ENCODE measurements around the gene DYDC2. TPM values are rescaled to one million over a fixed set of nuclear protein-coding genes. Genes with fewer than 3 reads are reported as not detected.

The DYDC2 gene
- total and polyA plus RNA-seq, 2 of the 4 experiments (the other 2 are of a cell fraction), result not detected

DNA sequence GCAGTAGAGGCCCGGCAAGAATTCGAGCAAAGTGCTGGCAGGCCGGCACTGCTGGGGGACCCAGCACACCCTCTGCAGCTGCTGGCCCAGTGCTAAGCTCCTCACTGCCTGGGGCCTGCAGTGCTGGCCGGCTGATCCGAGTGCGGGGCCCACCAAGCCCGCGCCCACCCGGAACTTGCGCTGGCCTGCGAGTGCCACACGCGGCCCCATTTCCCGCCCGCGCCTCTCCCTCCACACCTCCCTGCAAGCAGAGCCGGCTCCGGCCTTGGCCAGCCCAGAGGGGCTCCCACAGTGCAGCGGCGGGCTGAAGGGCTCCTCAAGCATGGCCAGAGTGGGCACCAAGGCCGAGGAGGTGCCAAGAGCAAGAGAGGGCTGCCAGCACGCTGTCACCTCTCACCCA, 3.1 kb downstream of the DYDC2 start:
- dilution Hi-C loops (cut with HindIII; ENCODE audit: low sequenced_read_pairs, unreplicated experiment) (no loop called here), in situ Hi-C loops (cut with MboI; ENCODE audit: low sequenced_read_pairs) (no loop called here), intact Hi-C loops (cut with micrococcal nuclease) (no loop called here)
- no peak for TF ChIP-seq RCOR1 (IDR thresholded peaks at IDR 0.05; ENCODE audit: insufficient replicate concordance, low read length)
- TF ChIP-seq RFX5 (IDR thresholded peaks at IDR 0.05; ENCODE audit: low read depth, low read length), result no peak
- TF ChIP-seq POLR2A (IDR thresholded peaks at IDR 0.05; ENCODE audit: low read depth, low read length), result no peak
- TF ChIP-seq, protein P1, sequence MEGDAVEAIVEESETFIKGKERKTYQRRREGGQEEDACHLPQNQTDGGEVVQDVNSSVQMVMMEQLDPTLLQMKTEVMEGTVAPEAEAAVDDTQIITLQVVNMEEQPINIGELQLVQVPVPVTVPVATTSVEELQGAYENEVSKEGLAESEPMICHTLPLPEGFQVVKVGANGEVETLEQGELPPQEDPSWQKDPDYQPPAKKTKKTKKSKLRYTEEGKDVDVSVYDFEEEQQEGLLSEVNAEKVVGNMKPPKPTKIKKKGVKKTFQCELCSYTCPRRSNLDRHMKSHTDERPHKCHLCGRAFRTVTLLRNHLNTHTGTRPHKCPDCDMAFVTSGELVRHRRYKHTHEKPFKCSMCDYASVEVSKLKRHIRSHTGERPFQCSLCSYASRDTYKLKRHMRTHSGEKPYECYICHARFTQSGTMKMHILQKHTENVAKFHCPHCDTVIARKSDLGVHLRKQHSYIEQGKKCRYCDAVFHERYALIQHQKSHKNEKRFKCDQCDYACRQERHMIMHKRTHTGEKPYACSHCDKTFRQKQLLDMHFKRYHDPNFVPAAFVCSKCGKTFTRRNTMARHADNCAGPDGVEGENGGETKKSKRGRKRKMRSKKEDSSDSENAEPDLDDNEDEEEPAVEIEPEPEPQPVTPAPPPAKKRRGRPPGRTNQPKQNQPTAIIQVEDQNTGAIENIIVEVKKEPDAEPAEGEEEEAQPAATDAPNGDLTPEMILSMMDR (conservative IDR thresholded peaks at IDR 0.05; ENCODE audit: low read depth, low read length), result no peak
- TF ChIP-seq FOS (IDR thresholded peaks at IDR 0.05; ENCODE audit: low read depth, low read length), result no peak
- no peak for TF ChIP-seq RAD21 (IDR thresholded peaks at IDR 0.05; ENCODE audit: low read length)
- TF ChIP-seq CEBPB (IDR thresholded peaks at IDR 0.05; ENCODE audit: low read depth, low read length), result no peak
- TF ChIP-seq CHD1 (IDR thresholded peaks at IDR 0.05; ENCODE audit: low read depth, low read length), result no peak
- TF ChIP-seq MAFK (IDR thresholded peaks at IDR 0.05; ENCODE audit: low read depth, low read length), result no peak
- TF ChIP-seq, protein P2, sequence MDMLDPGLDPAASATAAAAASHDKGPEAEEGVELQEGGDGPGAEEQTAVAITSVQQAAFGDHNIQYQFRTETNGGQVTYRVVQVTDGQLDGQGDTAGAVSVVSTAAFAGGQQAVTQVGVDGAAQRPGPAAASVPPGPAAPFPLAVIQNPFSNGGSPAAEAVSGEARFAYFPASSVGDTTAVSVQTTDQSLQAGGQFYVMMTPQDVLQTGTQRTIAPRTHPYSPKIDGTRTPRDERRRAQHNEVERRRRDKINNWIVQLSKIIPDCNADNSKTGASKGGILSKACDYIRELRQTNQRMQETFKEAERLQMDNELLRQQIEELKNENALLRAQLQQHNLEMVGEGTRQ (IDR thresholded peaks at IDR 0.05; ENCODE audit: low read depth, low read length), result no peak
- no peak for TF ChIP-seq MXI1 (IDR thresholded peaks at IDR 0.05; ENCODE audit: borderline replicate concordance, low read depth, low read length)
- Histone ChIP-seq H4K5ac (ENCODE audit: low read depth, low read length) (no peak overlapping the region), H2AK9ac (replicated peaks; ENCODE audit: low read depth, low read length, poor library complexity) (no peak overlapping the region), H3K18ac (ENCODE audit: low read depth, low read length) (no peak overlapping the region), H2BK120ac (ENCODE audit: low read depth, low read length) (no peak overlapping the region), H3K4me1 (ENCODE audit: control insufficient read depth, insufficient read depth, low read length) (no peaks in the 10 kb centered on the region), H3K36me3 (ENCODE audit: control insufficient read depth, insufficient read depth, low read length) (no peaks in the 10 kb centered on the region), H2BK20ac (ENCODE audit: low read depth, low read length) (no peak overlapping the region), H4K91ac (ENCODE audit: insufficient read depth, low read depth, low read length) (no peak overlapping the region), H3K56ac (ENCODE audit: extremely low read depth, insufficient read depth, low read length) (no peak overlapping the region), H3K4me2 (ENCODE audit: low read depth, low read length) (no peak overlapping the region), H3K27me3 (ENCODE audit: control insufficient read depth, insufficient read depth, low read length) (peaks cover 15% of the 10 kb centered on the region), H3K23ac (ENCODE audit: low read depth, low read length) (no peak overlapping the region), H3K9me3 (ENCODE audit: control insufficient read depth, insufficient read depth, low read length) (no peaks in the 10 kb centered on the region), H3K4ac (ENCODE audit: low read depth, low read length) (no peak overlapping the region), H3K27ac (ENCODE audit: insufficient read depth, low read length) (no peak overlapping the region), H2BK15ac (ENCODE audit: low read depth, low read length) (no peak overlapping the region), H3K9me1 (ENCODE audit: insufficient read depth, low read length) (no peaks in the 10 kb centered on the region), H3K9ac (ENCODE audit: low read depth, low read length) (no peak overlapping the region), H4K8ac (ENCODE audit: low read depth in 2 of 2, low read length in 2 of 2) (no peak overlapping the region), H2BK5ac (ENCODE audit: low read depth, low read length, poor library complexity, severe bottlenecking) (no peak overlapping the region), H3K4me3 (ENCODE audit: insufficient read depth, low read depth, low read length) (no peak overlapping the region), H3K79me1 (ENCODE audit: low read depth in 1 of 2, low read length in 2 of 2) (no peaks in the 10 kb centered on the region), H4K20me1 (ENCODE audit: insufficient read depth, low read length) (no peaks in the 10 kb centered on the region), H2AFZ (replicated peaks; ENCODE audit: low read length, poor library complexity) (no peak overlapping the region), H3K14ac (replicated peaks; ENCODE audit: low read depth, low read length) (no peak overlapping the region), H2AK5ac (ENCODE audit: low read depth, low read length) (no peak overlapping the region)
- no peak for DNase-seq
- ChIA-PET POLR2A (ENCODE audit: unreplicated experiment) (no interaction called here), CTCF (no interaction called here)
- BruUV-seq (replicated peaks), result no TSS peak
- no peak for ATAC-seq (ENCODE audit: low read depth)
- 89% methylated on average over 11 of the region's 22 CpGs; no CpG with 5 or more reads in 1 of the 2 experiments for WGBS, 2 experiments (ENCODE audit: extremely low coverage in 2 of 2, insufficient read length in 1 of 2)
